ENCODE measurements around the gene FUT7.

GRCh38 chr9:137080260-137081122 lies 48.6 kb upstream of the FUT7 start:
- TF ChIP-seq, protein P1, sequence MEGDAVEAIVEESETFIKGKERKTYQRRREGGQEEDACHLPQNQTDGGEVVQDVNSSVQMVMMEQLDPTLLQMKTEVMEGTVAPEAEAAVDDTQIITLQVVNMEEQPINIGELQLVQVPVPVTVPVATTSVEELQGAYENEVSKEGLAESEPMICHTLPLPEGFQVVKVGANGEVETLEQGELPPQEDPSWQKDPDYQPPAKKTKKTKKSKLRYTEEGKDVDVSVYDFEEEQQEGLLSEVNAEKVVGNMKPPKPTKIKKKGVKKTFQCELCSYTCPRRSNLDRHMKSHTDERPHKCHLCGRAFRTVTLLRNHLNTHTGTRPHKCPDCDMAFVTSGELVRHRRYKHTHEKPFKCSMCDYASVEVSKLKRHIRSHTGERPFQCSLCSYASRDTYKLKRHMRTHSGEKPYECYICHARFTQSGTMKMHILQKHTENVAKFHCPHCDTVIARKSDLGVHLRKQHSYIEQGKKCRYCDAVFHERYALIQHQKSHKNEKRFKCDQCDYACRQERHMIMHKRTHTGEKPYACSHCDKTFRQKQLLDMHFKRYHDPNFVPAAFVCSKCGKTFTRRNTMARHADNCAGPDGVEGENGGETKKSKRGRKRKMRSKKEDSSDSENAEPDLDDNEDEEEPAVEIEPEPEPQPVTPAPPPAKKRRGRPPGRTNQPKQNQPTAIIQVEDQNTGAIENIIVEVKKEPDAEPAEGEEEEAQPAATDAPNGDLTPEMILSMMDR (conservative IDR thresholded peaks at IDR 0.05; ENCODE audit: low read depth, low read length), result no peak
- TF ChIP-seq EZH2 (IDR thresholded peaks at IDR 0.05; ENCODE audit: borderline replicate concordance, low read depth, low read length, poor library complexity, severe bottlenecking), result no peak
